ENCODE results near the gene UPF2. TPM values are rescaled to one million over a fixed set of nuclear protein-coding genes. Genes with fewer than 3 reads are reported as not detected.
"Not testable (repeated sequence)": the region's sequence is repeated elsewhere in the genome, so short reads cannot be mapped to it uniquely, and the experiment has no call there.

UPF2 gene
- total and polyA plus RNA-seq, 12 donors = 5.1 to 24.3 (median 12.1) TPM

DNA sequence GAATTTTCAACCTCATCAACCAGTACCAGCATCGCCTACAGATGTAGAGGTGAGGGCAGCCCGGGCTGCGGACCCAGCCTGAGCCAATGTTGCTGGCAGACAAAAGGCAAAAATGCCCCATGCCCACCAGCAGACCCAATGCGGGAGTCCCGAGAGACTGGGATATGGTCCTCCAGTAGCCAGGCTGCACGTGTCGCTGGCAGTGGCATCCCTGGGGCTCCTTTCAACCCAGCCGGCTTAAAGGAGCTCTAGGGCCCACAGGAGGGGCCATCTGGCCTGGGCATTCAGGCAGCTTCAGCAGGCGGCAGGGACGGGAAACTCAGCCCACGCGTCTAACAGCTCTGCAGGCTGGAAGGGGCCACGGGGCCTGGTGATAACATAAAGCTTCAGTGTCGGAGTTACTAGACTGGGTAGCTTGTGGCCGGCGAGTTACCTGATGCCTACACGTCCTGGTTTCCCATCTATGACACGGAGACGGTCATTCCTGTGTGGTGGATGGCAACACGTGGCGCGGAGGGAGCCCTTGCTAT is 148.8 kb downstream of the UPF2 start:
- Histone ChIP-seq H3K4me1 (replicated peaks in 1 of 2) (no peaks in the 10 kb centered on the region), H3K36me3 (replicated peaks in 1 of 2) (no peaks in the 10 kb centered on the region), H3K27me3 (no peaks in the 10 kb centered on the region), H3K4me3 (no peak overlapping the region), H3K27ac (no peak overlapping the region), H3K9me3 (replicated peaks in 1 of 3) (no peaks in the 10 kb centered on the region)
- intact Hi-C loops (cut with DNase I) = no loop called here
- no peak for DNase-seq
- WGBS, 4 donors = 87 to 96% (median 92%) methylated on average over 9 to 22 of the region's 22 CpGs
- TF ChIP-seq, protein P1, sequence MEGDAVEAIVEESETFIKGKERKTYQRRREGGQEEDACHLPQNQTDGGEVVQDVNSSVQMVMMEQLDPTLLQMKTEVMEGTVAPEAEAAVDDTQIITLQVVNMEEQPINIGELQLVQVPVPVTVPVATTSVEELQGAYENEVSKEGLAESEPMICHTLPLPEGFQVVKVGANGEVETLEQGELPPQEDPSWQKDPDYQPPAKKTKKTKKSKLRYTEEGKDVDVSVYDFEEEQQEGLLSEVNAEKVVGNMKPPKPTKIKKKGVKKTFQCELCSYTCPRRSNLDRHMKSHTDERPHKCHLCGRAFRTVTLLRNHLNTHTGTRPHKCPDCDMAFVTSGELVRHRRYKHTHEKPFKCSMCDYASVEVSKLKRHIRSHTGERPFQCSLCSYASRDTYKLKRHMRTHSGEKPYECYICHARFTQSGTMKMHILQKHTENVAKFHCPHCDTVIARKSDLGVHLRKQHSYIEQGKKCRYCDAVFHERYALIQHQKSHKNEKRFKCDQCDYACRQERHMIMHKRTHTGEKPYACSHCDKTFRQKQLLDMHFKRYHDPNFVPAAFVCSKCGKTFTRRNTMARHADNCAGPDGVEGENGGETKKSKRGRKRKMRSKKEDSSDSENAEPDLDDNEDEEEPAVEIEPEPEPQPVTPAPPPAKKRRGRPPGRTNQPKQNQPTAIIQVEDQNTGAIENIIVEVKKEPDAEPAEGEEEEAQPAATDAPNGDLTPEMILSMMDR (IDR thresholded peaks at IDR 0.05) = no peak
- TF ChIP-seq POLR2A (IDR thresholded peaks at IDR 0.05) = no peak

DNA sequence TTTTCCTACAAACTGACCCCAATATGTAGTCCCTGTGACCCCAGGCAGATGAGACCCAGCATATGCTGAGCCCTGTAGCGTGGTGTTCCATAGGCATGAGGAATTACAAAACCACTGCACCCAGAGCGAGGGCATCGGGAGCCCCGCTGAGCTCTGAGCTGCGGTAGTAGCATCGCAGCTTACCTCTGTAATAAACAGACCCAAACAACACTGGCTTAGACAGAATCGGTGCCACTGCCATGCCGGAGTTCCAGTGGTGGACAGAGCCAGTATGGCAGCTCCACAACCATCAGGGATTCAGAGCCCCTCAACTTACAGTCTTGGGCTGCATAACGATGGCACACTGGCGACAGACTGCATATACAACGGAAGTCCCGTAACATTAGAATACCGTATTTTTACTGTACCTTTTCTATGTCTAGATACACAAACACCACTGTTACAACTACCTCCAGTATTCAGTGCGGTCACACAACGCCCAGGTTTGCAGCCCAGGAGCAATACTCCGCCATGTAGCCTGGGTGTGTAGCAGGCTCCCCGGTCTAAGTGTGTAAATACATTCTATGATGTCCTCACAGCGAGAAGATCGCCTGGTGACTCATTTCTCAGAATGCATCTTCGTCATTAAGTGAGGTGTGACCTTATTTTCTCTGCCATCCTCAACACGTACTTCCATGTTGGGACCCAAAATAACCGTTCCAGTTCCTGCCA is 150.7 kb downstream of the UPF2 start:
- intact Hi-C loops (cut with DNase I) = no loop called here
- Histone ChIP-seq H3K27ac (no peak overlapping the region), H3K4me1 (replicated peaks in 1 of 2) (no peaks in the 10 kb centered on the region), H3K27me3 (no peaks in the 10 kb centered on the region), H3K9me3 (replicated peaks in 1 of 3) (no peaks in the 10 kb centered on the region), H3K4me3 (no peak overlapping the region), H3K36me3 (replicated peaks in 1 of 2) (no peaks in the 10 kb centered on the region)
- DNase-seq = no peak
- TF ChIP-seq POLR2A (IDR thresholded peaks at IDR 0.05) = no peak
- TF ChIP-seq, protein P1 (IDR thresholded peaks at IDR 0.05) = no peak
- WGBS, 4 donors = 93 to 97% (median 95%) methylated on average over 17 to 22 of the region's 22 CpGs

DNA sequence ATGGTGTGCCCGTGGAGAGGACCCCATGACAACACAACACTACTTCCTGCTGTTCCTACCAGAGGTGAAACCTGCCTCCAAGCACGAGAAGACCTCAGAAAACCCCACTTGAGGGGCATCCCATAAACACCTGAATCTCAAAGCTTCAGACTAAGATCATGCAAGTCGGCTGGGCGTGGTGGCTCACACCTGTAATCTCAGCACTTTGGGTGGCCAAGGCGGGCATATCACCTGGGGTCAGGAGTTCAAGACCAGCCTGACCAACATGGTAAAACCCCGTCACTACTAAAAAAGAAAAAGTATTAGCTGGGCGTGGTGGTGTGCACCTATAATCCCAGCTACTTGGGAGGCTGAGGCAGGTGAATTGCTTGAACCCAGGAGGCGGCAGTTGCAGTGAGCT is 153.3 kb downstream of the UPF2 start:
- H3K27me3 ChIP-seq; H3K4me3 ChIP-seq; H3K4me1 ChIP-seq (replicated peaks in 1 of 2); H3K9me3 ChIP-seq (replicated peaks in 1 of 3); intact Hi-C loops (cut with DNase I); H3K36me3 ChIP-seq (replicated peaks in 1 of 2); DNase-seq; H3K27ac ChIP-seq: not testable (repeated sequence)
- 79 to 81% (median 80%) methylated on average over 8 of the region's 8 CpGs for WGBS, 4 donors

DNA sequence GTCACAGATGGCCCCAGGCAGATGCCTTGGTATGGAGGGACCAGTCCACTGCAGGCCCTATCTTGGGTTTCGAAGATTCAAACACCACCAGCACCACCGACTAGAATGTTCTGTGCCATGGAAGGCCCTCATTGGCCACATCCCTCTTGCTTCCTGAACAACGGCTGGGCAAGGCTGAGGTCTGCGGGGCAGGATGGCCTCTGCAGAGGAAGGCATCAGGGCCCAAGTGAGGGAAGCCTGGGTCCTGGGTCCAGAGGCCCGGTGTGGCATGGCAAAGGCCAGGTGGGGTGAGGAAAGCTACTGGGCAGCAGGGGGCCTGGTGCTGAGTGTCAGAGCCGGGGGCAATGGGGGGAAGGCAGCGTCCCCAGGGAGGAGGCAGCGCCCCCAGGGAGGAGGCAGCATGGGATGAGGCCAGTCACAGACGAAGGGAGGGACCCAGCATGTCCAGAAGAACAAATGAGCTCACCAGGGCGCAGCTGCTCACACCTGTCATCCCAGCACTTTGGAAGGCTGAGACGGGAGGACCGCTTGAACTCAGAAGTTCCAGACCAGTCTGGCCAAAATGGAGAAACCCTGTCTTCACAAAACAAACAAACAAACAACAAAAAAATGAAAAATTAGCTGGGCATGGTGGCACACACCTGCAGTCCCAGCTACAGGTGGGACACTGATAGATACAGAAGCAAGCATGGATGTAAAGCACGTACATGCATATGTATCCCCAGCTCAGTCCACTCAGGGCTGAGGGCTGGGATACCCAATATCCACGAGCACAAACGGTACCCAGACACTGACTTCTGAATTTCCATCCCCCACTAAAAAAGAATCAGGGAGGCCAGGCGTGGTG is 155.0 kb downstream of the UPF2 start:
- Histone ChIP-seq H3K4me1 (replicated peaks in 1 of 2) (no peaks in the 10 kb centered on the region), H3K4me3 (no peak overlapping the region), H3K9me3 (replicated peaks in 1 of 3) (no peaks in the 10 kb centered on the region), H3K27me3 (no peaks in the 10 kb centered on the region), H3K27ac (no peak overlapping the region), H3K36me3 (replicated peaks in 1 of 2) (no peaks in the 10 kb centered on the region)
- intact Hi-C loops (cut with DNase I) = no loop called here
- no peak for DNase-seq
- TF ChIP-seq POLR2A (IDR thresholded peaks at IDR 0.05) = no peak
- TF ChIP-seq, protein P1 (IDR thresholded peaks at IDR 0.05) = no peak
- 89 to 92% (median 92%) methylated on average over 10 to 16 of the region's 16 CpGs for WGBS, 4 donors

Data from adrenal gland (tissue), 12 donors.